Measurements from ENCODE around the gene GNAZ. TPM values are rescaled to one million over a fixed set of nuclear protein-coding genes. Genes with fewer than 3 reads are reported as not detected.
A peak's percentile ranks its signal among the peaks of the same experiment; 100 is the strongest.

GNAZ gene
- total and polyA plus RNA-seq, 5 donors from 2014 or later: 0.05 to 3.6 (median 0.06) TPM; not detected in 2

- Histone ChIP-seq H3K36me3 (ENCODE audit: control insufficient read depth, insufficient read depth, low read length) (no peaks in the 10 kb centered on the region), H3K4me3 (ENCODE audit: low read depth, low read length) (no peak overlapping the region), H3K27ac (ENCODE audit: insufficient read depth, low read length, poor library complexity, severe bottlenecking) (peak overlapping the region; percentile 67), H3K27me3 (ENCODE audit: control insufficient read depth, insufficient read depth, low read length) (no peaks in the 10 kb centered on the region), H3K4me1 (ENCODE audit: control insufficient read depth, insufficient read depth, low read length, poor library complexity, severe bottlenecking) (peaks cover 13% of the 10 kb centered on the region), H3K9me3 (ENCODE audit: control insufficient read depth in 2 of 2, low read length in 2 of 2) (no peaks in the 10 kb centered on the region)
- ATAC-seq (ENCODE audit: low read depth in 2 of 2): peak; percentile 70 to 85
- Mint-ChIP-seq H3K4me3 (peak overlapping the region in 2 of 4 donors; percentile 75 to 78), H3K27ac (peak overlapping the region; percentile 94 to 99 (median 96)), H3K9me3 (peaks cover 0 to 2% (median 0%) of the 10 kb centered on the region in 7 donors), H3K36me3 (no peaks in the 10 kb centered on the region), H3K27me3 (no peaks in the 10 kb centered on the region), H3K4me1 (peaks cover 0 to 18% (median 12%) of the 10 kb centered on the region in 4 donors)
- DNase-seq: peak; percentile 33 to 64 (median 56)
These were observed 49.4 kb downstream of the GNAZ start for GRCh38 chr22:23119494-23120414.

GRCh38 chr22:23120415-23120899, 50.1 kb downstream of the GNAZ start:
- no peak overlapping the region for H3K27ac ChIP-seq (ENCODE audit: insufficient read depth, low read length, poor library complexity, severe bottlenecking)
- Mint-ChIP-seq H3K4me3 (peak overlapping the region in 1 of 4 donors; percentile 11), H3K36me3 (no peaks in the 10 kb centered on the region), H3K27ac (peak overlapping the region in 2 of 3 donors; percentile 91 to 99), H3K27me3 (no peaks in the 10 kb centered on the region), H3K9me3 (peaks cover 0 to 2% (median 0%) of the 10 kb centered on the region in 7 donors), H3K4me1 (peaks cover 0 to 18% (median 12%) of the 10 kb centered on the region in 4 donors)
- peaks cover 13% of the 10 kb centered on the region for H3K4me1 ChIP-seq (ENCODE audit: control insufficient read depth, insufficient read depth, low read length, poor library complexity, severe bottlenecking)
- ATAC-seq (ENCODE audit: low read depth in 2 of 2) (no peak), DNase-seq (no peak)
- no peak overlapping the region for H3K4me3 ChIP-seq (ENCODE audit: low read depth, low read length)
- H3K9me3 ChIP-seq (ENCODE audit: control insufficient read depth in 2 of 2, low read length in 2 of 2): no peaks in the 10 kb centered on the region
- no peaks in the 10 kb centered on the region for H3K27me3 ChIP-seq (ENCODE audit: control insufficient read depth, insufficient read depth, low read length)
- no peaks in the 10 kb centered on the region for H3K36me3 ChIP-seq (ENCODE audit: control insufficient read depth, insufficient read depth, low read length)

- H3K9me3 Mint-ChIP-seq: peaks cover 0 to 2% (median 0%) of the 10 kb centered on the region in 7 donors
- ATAC-seq (ENCODE audit: low read depth in 2 of 2) (no peak), DNase-seq (no peak)
- H3K27me3 ChIP-seq (ENCODE audit: control insufficient read depth, insufficient read depth, low read length): no peaks in the 10 kb centered on the region
- no peak overlapping the region for H3K4me3 Mint-ChIP-seq
- peak overlapping the region in 1 of 3 donors; percentile 99 for H3K27ac Mint-ChIP-seq
- H3K36me3 ChIP-seq (ENCODE audit: control insufficient read depth, insufficient read depth, low read length): no peaks in the 10 kb centered on the region
- no peaks in the 10 kb centered on the region for H3K27me3 Mint-ChIP-seq
- peaks cover 0 to 18% (median 12%) of the 10 kb centered on the region in 4 donors for H3K4me1 Mint-ChIP-seq
- H3K9me3 ChIP-seq (ENCODE audit: control insufficient read depth in 2 of 2, low read length in 2 of 2): no peaks in the 10 kb centered on the region
- H3K27ac ChIP-seq (ENCODE audit: insufficient read depth, low read length, poor library complexity, severe bottlenecking): no peak overlapping the region
- no peaks in the 10 kb centered on the region for H3K36me3 Mint-ChIP-seq
- H3K4me3 ChIP-seq (ENCODE audit: low read depth, low read length): no peak overlapping the region
- peaks cover 13% of the 10 kb centered on the region for H3K4me1 ChIP-seq (ENCODE audit: control insufficient read depth, insufficient read depth, low read length, poor library complexity, severe bottlenecking)
These were observed 50.7 kb downstream of the GNAZ start for GRCh38 chr22:23121000-23121421.

- no peak for DNase-seq
These were observed 51.1 kb downstream of the GNAZ start for GRCh38 chr22:23121424-23121823.

GRCh38 chr22:23122216-23122957, 52.1 kb downstream of the GNAZ start:
- ATAC-seq (ENCODE audit: low read depth in 2 of 2): no peak
- H3K9me3 Mint-ChIP-seq: peaks cover 0 to 2% (median 0%) of the 10 kb centered on the region in 7 donors
- no peak overlapping the region for H3K4me3 Mint-ChIP-seq
- Histone ChIP-seq H3K36me3 (ENCODE audit: control insufficient read depth, insufficient read depth, low read length) (no peaks in the 10 kb centered on the region), H3K27ac (ENCODE audit: insufficient read depth, low read length, poor library complexity, severe bottlenecking) (no peak overlapping the region), H3K4me1 (ENCODE audit: control insufficient read depth, insufficient read depth, low read length, poor library complexity, severe bottlenecking) (peaks cover 13% of the 10 kb centered on the region), H3K27me3 (ENCODE audit: control insufficient read depth, insufficient read depth, low read length) (no peaks in the 10 kb centered on the region), H3K9me3 (ENCODE audit: control insufficient read depth in 2 of 2, low read length in 2 of 2) (no peaks in the 10 kb centered on the region), H3K4me3 (ENCODE audit: low read depth, low read length) (no peak overlapping the region)
- no peaks in the 10 kb centered on the region for H3K27me3 Mint-ChIP-seq
- peaks cover 0 to 18% (median 12%) of the 10 kb centered on the region in 4 donors for H3K4me1 Mint-ChIP-seq
- H3K27ac Mint-ChIP-seq: peak overlapping the region in 1 of 3 donors; percentile 36
- no peak for DNase-seq
- H3K36me3 Mint-ChIP-seq: no peaks in the 10 kb centered on the region

More at GRCh38 chr22:23121424-23121823, 51.1 kb downstream of the GNAZ start:
- no peak overlapping the region for H3K4me3 Mint-ChIP-seq
- H3K9me3 ChIP-seq (ENCODE audit: control insufficient read depth in 2 of 2, low read length in 2 of 2): no peaks in the 10 kb centered on the region
- no peak overlapping the region for H3K4me3 ChIP-seq (ENCODE audit: low read depth, low read length)
- H3K27ac ChIP-seq (ENCODE audit: insufficient read depth, low read length, poor library complexity, severe bottlenecking): no peak overlapping the region
- no peaks in the 10 kb centered on the region for H3K36me3 Mint-ChIP-seq
- peaks cover 0 to 18% (median 12%) of the 10 kb centered on the region in 4 donors for H3K4me1 Mint-ChIP-seq
- peaks cover 0 to 2% (median 0%) of the 10 kb centered on the region in 7 donors for H3K9me3 Mint-ChIP-seq
- no peak overlapping the region for H3K27ac Mint-ChIP-seq
- no peaks in the 10 kb centered on the region for H3K36me3 ChIP-seq (ENCODE audit: control insufficient read depth, insufficient read depth, low read length)
- H3K27me3 Mint-ChIP-seq: no peaks in the 10 kb centered on the region
- no peak for ATAC-seq (ENCODE audit: low read depth in 2 of 2)
- peaks cover 13% of the 10 kb centered on the region for H3K4me1 ChIP-seq (ENCODE audit: control insufficient read depth, insufficient read depth, low read length, poor library complexity, severe bottlenecking)
- no peaks in the 10 kb centered on the region for H3K27me3 ChIP-seq (ENCODE audit: control insufficient read depth, insufficient read depth, low read length)

- Mint-ChIP-seq H3K36me3 (no peaks in the 10 kb centered on the region), H3K9me3 (peaks cover 0 to 2% (median 0%) of the 10 kb centered on the region in 7 donors), H3K4me3 (no peak overlapping the region), H3K27ac (no peak overlapping the region), H3K4me1 (peaks cover 0 to 19% (median 12%) of the 10 kb centered on the region in 4 donors), H3K27me3 (no peaks in the 10 kb centered on the region)
- H3K27ac ChIP-seq (ENCODE audit: insufficient read depth, low read length, poor library complexity, severe bottlenecking): no peak overlapping the region
- H3K27me3 ChIP-seq (ENCODE audit: control insufficient read depth, insufficient read depth, low read length): no peaks in the 10 kb centered on the region
- H3K36me3 ChIP-seq (ENCODE audit: control insufficient read depth, insufficient read depth, low read length): no peaks in the 10 kb centered on the region
- ATAC-seq (ENCODE audit: low read depth in 2 of 2) (no peak), DNase-seq (no peak)
- H3K9me3 ChIP-seq (ENCODE audit: control insufficient read depth in 2 of 2, low read length in 2 of 2): no peaks in the 10 kb centered on the region
- peaks cover 13% of the 10 kb centered on the region for H3K4me1 ChIP-seq (ENCODE audit: control insufficient read depth, insufficient read depth, low read length, poor library complexity, severe bottlenecking)
- H3K4me3 ChIP-seq (ENCODE audit: low read depth, low read length): no peak overlapping the region
These were observed 52.9 kb downstream of the GNAZ start for GRCh38 chr22:23122992-23123803.

GRCh38 chr22:23123804-23124254, 53.5 kb downstream of the GNAZ start:
- Histone ChIP-seq H3K9me3 (ENCODE audit: control insufficient read depth in 2 of 2, low read length in 2 of 2) (no peaks in the 10 kb centered on the region), H3K36me3 (ENCODE audit: control insufficient read depth, insufficient read depth, low read length) (no peaks in the 10 kb centered on the region), H3K4me3 (ENCODE audit: low read depth, low read length) (no peak overlapping the region), H3K4me1 (ENCODE audit: control insufficient read depth, insufficient read depth, low read length, poor library complexity, severe bottlenecking) (peaks cover 13% of the 10 kb centered on the region), H3K27ac (ENCODE audit: insufficient read depth, low read length, poor library complexity, severe bottlenecking) (no peak overlapping the region), H3K27me3 (ENCODE audit: control insufficient read depth, insufficient read depth, low read length) (no peaks in the 10 kb centered on the region)
- ATAC-seq (ENCODE audit: low read depth in 2 of 2) (no peak), DNase-seq (no peak)
- Mint-ChIP-seq H3K4me3 (no peak overlapping the region), H3K9me3 (peaks cover 0 to 2% (median 0%) of the 10 kb centered on the region in 7 donors), H3K4me1 (peaks cover 0 to 18% (median 12%) of the 10 kb centered on the region in 4 donors), H3K27me3 (peaks cover 4% of the 10 kb centered on the region), H3K36me3 (no peaks in the 10 kb centered on the region), H3K27ac (no peak overlapping the region)

Data from CD4-positive, CD25-positive, alpha-beta regulatory T cell (primary cell).